SK-N-SH treated with all-trans-retinoic acid at 6 μM for 48 hours (cell line): ENCODE results near the gene CEP250.

Source experiments
- CSDC2 ChIP-seq: fragments of 250-450 bp; sonication (Bioruptor Pico); IDR thresholded peaks from 2 replicates; pipeline ENCODE4 v1.5.0; 2020; ENCODE audit warnings: mild to moderate bottlenecking, moderate library complexity
- CSRNP3 ChIP-seq: fragments of 250-450 bp; sonication (Bioruptor Pico); IDR thresholded peaks from 2 replicates; pipeline ENCODE4 v1.5.1; 2021; ENCODE audit warnings: mild to moderate bottlenecking, moderate library complexity
- ESRRG ChIP-seq: fragments of 250-450 bp; sonication (Bioruptor Pico); IDR thresholded peaks from 2 replicates; pipeline ENCODE4 v1.6.1; 2021; ENCODE audit warnings: mild to moderate bottlenecking
- OSR1 ChIP-seq: fragments of 250-450 bp; sonication (Bioruptor Pico); IDR thresholded peaks from 2 replicates; pipeline ENCODE4 v1.8.0; 2022; ENCODE audit warnings: moderate library complexity, mild to moderate bottlenecking, inconsistent platforms
- PATZ1 ChIP-seq: fragments of 250-450 bp; sonication (Bioruptor Pico); IDR thresholded peaks from 2 replicates; pipeline ENCODE4 v1.8.0; 2020; ENCODE audit warnings: mild to moderate bottlenecking, moderate library complexity, borderline replicate concordance
- TCF4 ChIP-seq: fragments of 250-450 bp; sonication (Bioruptor Pico); IDR thresholded peaks from 2 replicates; pipeline ENCODE4 v1.8.0; 2021; ENCODE audit warnings: mild to moderate bottlenecking, moderate library complexity, borderline replicate concordance
- ZFP30 ChIP-seq: fragments of 450-650 bp; formaldehyde crosslinking; IDR thresholded peaks from 2 replicates; pipeline ENCODE4 v1.5.0; 2022; ENCODE audit warnings: mild to moderate bottlenecking, moderate library complexity

GRCh38 chr20:35453647-35454046, 1.8 kb upstream of the CEP250 start:
- no peak for TF ChIP-seq ESRRG (CRISPR knock-in tag)
- TF ChIP-seq ZFP30 = no peak
- no peak for TF ChIP-seq CSDC2 (CRISPR knock-in tag)
- no peak for TF ChIP-seq PATZ1 (CRISPR knock-in tag)
- TF ChIP-seq CSRNP3 (CRISPR knock-in tag) = no peak
- TF ChIP-seq TCF4 (CRISPR knock-in tag) = no peak
- no peak for TF ChIP-seq OSR1 (CRISPR knock-in tag)
